22Rv1 (cell line): ENCODE data around the gene EDRF1.

ENCODE experiments used
- H3K27ac ChIP-seq: fragments of 450-650 bp; 2 replicates; pipeline ENCODE4 v1.5.1; 2017
- CTCF ChIP-seq: fragments of 450-650 bp; IDR thresholded peaks from 2 replicates; pipeline ENCODE4 v1.5.1; 2017; ENCODE audit warnings: mild to moderate bottlenecking
- ZFX ChIP-seq: fragments of 450-650 bp; IDR thresholded peaks from 2 replicates; pipeline ENCODE4 v1.6.1; 2017; ENCODE audit warnings: antibody characterized with exemption, borderline replicate concordance

EDRF1 gene

GRCh38 chr10:125719173-125720001, at the start of gene EDRF1:
EDRF1 (plus strand) TSS chr10:125719709; CDS start chr10:125719808, 99 bp downstream.
- TF ChIP-seq ZFX, result no peak
- no peak for TF ChIP-seq CTCF

GRCh38 chr10:125672884-125673283, 46.6 kb upstream of the EDRF1 start:
- TF ChIP-seq CTCF, result no peak
- no peak for TF ChIP-seq ZFX
- H3K27ac ChIP-seq, result no peak overlapping the region

More at GRCh38 chr10:125719173-125720001, at the start of gene EDRF1:
- H3K27ac ChIP-seq, result peak within 1 kb of the TSS; percentile 86

- TF ChIP-seq CTCF, result no peak
- H3K27ac ChIP-seq, result no peak overlapping the region
Observed at GRCh38 chr10:125679436-125679835, 40.1 kb upstream of the EDRF1 start.

GRCh38 chr10:125683063-125683462, 36.4 kb upstream of the EDRF1 start, which contains the start of gene TEX36:
TEX36 (minus strand) TSS chr10:125683163; CDS start chr10:125682989, 174 bp downstream.
- no peak within 1 kb of the TSS for H3K27ac ChIP-seq
- TF ChIP-seq ZFX (no peak), CTCF (no peak)

GRCh38 chr10:125683821-125684220, 35.7 kb upstream of the EDRF1 start:
- TF ChIP-seq CTCF (no peak), ZFX (no peak)
- no peak overlapping the region for H3K27ac ChIP-seq

GRCh38 chr10:125684581-125684980, 34.9 kb upstream of the EDRF1 start:
- H3K27ac ChIP-seq, result no peak overlapping the region
- no peak for TF ChIP-seq ZFX
- no peak for TF ChIP-seq CTCF

- H3K27ac ChIP-seq, result no peak overlapping the region
- TF ChIP-seq ZFX (no peak), CTCF (no peak)
Observed at GRCh38 chr10:125687507-125688185, 31.9 kb upstream of the EDRF1 start.
